Measurements from ENCODE around the gene PPIA.
"Not testable (repeated sequence)": the region's sequence is repeated elsewhere in the genome, so short reads cannot be mapped to it uniquely, and the experiment has no call there.

PPIA gene

DNA sequence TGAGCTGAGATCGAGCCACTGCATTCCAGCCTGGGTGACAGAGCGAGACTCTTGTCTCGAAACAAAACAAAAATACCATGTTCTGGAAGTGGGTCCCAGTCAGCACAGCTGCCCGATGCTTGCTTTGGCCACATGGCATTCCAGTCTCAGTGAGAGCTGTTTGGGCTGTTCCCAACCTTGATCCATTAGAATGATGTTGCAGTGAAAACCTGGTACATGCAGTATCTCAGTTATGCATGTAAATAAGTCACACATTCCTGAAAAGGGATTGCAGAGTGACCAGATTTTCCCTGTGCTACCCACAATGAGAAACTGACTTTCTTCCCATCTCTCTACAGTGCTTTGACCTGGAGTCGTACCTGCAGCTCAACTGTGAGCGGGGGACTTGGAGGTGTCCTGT is 32.4 kb upstream of the PPIA start:
- no peak for DNase-seq (ENCODE audit: low read depth in 2 of 2)

DNA sequence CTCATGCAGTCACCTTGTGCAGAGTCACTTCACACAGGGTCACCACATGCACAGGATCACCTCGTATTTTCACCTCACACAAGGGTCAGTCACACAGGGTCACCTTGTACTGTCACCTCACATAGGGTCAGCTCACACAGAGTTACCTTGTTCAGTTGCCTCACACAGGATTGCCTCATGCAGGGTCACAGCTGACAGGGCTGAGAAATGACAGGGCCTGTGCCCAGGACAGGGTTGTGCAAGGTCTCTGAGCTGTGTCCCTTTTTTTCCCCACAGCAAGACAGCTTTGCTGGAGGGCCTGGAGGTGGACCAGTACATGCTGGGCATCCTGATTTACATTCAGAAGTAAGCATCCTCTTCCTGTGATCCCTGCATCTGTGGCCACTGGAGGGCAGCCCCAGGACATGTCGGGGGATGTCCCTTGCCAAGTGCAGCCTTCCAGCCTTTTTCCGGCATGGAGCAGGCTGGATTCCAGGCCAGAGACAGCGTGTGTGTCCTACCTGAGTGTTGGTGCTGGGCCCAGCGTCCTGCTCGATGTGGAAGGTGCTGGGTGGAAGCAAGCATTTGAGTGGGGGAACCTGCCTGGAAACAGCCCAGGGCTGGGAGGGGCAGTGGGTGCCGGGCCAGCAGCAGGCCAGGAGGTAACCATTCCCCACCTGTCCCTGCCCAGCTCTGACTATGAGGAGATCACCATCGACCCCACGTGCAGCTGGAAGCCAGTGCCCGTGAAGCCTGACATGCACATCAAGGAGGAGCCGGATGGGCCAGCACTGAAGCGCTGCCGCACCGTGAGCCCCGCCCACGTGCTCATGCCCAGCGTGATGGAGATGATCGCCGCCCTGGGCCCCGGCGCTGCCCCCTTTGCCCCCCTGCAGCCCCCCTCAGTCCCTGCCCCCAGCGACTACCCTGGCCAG is 31.6 kb upstream of the PPIA start:
- no peak for DNase-seq (ENCODE audit: low read depth in 2 of 2)

DNA sequence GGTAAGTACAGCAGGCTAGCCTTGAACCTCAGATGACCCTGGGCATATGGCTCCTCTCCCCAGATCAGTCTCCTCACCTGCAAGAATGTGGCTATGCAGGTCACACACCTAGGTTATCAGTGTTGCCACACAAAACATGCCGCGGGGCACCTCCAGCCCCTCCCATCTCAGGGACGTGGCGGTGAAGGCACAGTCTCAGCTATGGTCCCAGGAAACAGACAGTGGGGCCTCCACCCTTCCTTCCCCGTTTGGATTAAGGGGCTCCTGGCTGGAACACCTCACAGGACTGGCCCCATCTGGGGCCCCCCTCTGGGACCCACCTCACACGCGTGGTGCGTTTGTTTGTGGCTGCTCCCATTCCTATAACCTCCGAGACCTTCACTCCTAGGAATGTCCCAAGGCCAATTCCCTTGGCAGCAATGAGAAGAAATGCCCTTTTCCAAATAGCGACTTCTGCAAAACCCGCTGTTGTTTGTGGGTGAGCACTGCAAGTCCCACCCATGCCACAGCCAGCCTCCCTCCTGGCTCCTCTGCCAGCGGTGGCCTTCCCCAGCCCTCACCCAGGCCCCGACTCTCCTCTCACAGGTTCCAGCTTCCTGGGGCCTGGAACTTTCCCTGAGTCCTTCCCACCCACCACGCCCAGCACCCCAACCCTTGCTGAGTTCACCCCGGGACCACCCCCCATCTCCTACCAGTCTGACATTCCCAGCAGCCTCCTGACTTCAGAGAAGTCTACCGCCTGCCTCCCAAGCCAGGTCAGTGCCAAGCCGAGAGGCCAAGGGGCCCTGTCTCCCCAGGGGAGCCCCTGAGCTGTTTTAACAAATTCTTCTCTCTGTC is 30.7 kb upstream of the PPIA start:
- no peak for DNase-seq (ENCODE audit: low read depth in 2 of 2)

DNA sequence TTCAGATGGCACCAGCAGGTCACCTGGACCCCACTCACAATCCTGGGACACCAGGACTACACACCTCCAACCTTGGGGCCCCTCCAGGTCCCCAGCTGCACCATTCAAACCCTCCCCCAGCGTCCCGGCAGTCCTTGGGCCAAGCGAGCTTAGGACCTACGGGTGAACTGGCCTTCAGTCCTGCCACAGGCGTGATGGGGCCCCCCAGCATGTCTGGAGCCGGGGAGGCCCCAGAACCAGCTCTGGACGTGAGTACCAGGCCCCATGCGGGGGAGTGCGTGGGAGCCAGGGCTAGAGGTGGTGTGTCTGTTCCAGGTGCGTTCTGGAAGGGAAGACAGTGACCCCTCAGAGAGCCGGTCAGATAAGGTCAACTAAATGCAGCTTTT is 30.1 kb upstream of the PPIA start:
- DNase-seq (ENCODE audit: low read depth in 2 of 2), result no peak

DNA sequence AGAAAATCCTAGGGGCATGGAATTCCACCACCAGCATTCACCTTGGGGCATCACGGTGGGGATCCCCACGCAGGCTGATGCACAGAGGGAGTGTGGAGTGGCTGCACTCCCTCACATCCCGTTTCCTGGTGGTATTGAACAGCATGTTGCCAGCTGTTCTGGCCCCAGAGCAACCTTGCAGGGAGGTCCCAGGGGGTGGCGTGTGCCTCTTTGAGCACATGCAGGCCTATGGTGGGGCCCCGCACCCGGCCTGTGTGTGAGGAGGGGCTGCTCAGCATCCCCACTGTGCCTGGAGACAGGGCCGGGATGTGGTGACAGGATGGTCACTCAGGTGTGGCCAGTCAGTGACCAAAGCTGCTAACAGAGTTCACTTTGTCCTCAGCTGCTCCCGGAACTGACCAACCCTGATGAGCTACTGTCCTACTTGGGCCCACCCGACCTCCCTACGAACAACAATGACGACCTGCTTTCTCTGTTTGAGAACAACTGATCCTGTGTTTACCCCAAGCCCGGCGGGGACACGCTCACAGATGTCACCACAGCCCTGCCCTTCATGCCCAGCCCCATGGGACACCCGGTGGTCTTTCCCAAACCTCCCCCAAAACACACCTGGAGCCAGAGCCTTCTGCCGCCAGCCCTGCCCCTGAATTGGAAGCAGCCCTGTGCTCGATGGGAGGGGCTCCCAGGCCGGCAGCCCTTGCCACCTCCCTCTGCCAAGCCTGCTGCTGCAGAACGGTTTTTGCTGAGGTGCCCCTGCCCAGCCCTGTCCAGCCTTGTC is 29.2 kb upstream of the PPIA start:
- DNase-seq (ENCODE audit: low read depth in 2 of 2), result no peak

DNA sequence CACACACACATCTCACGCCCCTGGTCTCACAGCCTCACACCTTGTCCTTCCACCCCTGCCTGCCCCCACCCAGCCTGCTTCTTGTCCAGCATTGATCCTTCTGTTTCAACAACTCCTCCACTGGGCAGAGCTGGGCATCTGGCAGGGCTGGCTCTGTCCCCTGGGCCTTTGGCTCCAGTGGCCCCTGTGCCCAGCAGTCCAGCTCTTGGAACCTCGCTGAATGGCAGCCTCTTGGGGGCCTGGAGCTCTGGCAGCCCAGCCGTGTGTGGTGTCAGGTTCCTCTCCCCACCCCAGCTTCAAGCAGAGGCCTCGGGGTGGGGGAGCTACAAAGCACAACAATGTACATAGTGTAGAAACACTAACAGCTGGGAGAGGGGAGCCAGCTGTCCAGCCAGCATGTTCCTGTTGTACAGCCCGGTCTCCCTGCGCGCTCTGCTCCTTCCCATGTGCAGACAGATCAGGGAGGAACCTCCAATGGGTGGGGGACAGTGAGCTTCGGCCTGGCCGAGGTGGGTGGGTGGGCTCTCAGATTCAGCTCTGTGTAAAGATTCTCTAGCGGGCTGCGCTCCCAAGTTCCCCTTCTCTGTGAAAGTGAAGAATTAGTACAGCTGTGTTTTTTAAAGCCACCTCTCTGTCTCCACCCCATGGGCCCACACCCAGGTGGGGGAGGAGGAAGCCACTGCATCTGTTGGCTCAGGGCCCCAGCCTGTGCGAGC is 28.4 kb upstream of the PPIA start:
- no peak for DNase-seq (ENCODE audit: low read depth in 2 of 2)

DNA sequence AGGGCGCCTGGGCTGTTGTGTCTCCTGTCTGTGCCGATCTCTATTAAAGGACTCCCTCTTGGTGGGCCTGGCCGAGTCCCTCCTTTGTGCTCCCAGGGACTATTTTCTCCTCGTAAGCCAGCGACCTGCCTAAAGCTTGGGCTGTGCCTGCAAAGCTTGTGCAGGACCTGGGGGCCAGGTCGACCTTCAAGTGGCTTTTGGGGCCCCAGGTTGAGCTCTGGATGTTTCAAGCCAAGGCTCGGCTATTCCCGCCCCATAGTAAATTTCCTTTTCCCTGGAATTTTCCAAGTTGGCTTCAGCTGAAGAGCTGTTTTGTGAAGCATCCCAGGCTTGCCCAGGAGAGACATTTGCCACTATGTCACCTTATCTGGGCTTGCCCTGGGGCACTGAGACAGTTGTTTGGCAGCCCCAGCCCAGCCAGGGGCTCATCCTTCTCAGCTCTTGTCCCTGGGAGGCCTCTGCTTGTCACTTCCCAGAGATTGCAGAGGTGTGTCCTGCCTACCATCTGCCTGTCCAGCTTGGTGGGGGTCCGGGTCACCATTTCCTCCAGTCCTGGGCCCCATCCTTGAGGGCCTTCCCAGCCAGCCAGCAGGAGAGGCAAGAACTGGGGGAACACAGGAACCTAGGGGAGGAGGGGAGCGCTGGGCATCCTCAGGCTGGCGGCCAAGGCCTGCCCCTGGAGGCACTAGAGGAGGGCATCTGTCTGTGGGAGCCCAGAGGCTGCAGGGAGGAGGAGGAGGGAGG is 27.7 kb upstream of the PPIA start:
- no peak for DNase-seq (ENCODE audit: low read depth in 2 of 2)

DNA sequence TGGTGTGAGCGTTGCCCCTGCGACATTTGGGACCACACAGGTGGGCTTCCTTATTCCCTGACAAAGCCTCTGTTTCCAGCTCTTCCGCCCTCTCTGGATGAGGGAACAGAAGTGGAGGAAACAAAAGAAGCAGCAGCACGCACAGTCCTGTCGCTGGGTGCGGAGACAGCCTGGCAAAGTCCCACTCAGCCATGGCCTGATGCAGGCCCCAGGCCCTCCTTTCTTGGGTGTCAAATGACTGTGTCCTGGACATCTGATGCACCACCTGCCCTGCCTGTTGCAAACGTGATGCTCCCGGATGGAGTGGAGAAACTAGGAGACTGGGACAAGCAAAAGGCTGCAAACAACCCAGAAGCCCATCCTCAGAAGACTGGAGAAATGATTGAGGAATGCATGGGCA is 27.1 kb upstream of the PPIA start:
- DNase-seq (ENCODE audit: low read depth in 2 of 2), result no peak

DNA sequence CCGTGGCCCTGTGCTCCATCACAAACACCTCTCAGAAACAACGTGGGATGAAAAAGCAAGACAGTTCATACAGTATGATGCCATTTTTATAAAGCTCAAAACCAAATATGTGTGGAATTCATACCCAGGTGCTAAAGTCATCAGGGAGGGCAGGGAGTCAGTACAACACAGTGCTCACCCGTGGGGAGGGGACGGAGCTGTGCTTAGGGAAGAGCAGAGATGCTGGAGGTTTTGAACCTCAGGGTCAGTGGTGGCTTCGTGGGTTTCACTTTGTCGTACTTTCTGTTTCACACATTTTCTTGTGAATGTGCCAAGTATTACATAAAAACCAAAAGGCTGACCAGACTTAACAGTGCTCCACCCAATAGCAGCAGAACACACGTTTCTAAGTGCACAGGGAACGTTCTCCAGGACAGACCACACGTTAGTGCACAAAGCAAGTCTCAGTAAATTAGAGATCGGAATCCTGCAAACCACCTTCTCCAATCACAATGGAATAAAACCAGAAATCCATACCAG is 26.6 kb upstream of the PPIA start:
- DNase-seq (ENCODE audit: low read depth in 2 of 2), result no peak

DNA sequence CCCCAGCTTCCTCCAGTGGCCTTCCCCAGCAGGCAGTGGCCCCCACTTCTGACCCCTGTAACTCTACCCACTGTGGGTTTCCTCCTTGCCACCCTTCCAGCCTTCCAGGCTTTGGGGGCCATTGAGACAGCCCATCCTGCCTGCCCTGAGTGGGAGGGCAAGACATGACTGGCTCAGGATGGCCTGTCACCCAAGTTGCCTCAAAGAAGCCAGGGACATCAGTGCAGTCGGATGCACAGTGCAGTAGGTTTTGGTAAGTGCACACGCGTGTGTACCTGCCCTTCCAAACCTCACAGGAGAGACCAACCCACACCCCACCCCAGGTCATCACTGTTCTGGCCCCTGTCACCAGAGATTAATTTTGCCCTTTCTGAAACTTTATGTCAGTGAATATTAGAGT is 25.1 kb upstream of the PPIA start:
- no peak for DNase-seq (ENCODE audit: low read depth in 2 of 2)

DNA sequence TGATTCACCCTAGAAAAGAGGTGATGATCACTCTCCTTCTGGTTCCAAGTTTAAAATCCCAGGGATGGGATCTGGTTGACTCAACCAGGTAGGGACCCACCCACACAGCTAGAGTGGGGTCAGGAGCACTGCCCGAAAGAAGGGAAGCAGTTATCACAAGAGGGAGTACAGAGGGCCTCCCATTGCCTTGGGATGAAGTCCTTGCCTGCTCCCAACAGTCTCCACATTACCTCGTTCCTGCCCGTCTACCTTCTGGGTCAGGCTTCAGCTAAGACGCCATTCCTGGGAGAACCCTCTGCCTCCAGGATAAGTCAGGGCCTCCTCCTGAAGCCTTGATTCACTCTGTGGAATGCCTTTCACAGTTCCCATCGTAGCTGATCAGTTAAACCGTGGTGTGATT is 24.0 kb upstream of the PPIA start:
- no peak for DNase-seq (ENCODE audit: low read depth in 2 of 2)

DNA sequence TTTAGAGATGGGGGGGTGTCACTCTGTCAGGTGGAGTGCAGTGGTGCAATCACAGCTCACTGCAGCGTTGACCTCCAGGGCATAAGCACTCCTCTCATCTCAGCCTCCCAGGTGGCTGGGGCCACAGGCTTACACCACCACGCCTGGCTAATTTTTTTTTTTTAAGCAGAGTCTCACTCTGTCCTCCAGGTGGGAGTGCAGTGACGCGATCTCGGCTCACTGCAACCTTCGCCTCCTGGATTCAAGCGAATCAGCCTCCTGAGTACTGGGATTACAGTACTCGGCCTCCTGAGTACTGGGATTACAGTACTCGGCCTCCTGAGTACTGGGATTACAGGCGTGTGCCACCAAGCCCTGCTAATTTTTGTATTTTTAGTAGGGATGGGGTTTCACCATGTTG is 23.6 kb upstream of the PPIA start:
- no peak for DNase-seq (ENCODE audit: low read depth in 2 of 2)

DNA sequence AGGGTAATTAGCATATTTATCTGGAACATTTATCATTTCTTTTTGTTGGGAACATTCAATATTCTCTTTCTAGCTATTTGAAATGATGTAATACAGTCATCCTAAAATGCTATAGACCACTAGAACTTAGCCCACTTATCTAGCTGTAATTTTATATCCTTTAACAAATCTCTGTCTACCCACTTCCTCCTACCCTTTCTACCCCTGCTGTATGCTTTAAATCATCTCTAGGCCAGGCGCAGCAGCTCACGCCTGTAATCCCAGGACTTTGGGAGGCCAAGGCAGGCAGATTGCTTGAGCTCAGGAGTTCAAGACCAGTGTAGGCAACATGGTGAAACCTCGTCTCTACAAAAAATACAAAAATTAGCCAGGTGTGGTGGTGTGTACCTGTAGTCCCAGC is 22.0 kb upstream of the PPIA start:
- not testable (repeated sequence) for DNase-seq (ENCODE audit: low read depth in 2 of 2)

DNA sequence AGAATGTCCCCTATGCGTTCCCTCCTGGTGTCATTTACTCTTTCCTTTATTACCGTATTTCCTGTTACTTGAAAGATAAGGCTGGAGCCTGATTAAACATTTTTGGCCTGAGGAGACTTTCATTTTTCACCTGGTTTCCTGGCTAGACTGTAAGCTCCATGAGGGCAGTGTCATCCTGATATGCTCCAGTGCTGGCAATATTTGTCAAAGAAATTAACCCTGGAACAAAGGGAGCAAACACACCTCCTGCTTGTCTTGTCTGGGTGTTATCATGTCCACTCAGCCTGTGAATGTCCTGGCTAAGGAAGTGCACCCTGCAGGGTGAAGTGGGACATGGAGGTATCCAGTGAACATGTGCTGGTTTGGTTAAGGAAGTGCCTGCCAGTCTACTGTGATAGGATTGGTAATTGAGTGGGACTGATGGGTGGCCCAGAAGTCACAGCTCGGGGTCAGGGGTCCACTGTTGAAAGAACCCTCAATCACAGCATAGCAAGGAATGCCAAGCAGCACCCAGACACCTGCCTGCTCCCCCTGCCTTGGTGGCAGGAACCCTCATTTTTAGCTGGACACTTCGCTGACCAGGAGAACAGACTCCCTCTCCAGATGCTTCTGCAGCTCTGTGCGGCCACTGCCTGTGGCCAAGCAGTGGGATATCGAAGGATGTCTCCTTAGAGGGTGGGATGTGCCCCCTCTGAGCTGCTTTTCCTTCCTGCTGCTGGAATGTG is 20.9 kb upstream of the PPIA start:
- DNase-seq (ENCODE audit: low read depth in 2 of 2), result no peak

DNA sequence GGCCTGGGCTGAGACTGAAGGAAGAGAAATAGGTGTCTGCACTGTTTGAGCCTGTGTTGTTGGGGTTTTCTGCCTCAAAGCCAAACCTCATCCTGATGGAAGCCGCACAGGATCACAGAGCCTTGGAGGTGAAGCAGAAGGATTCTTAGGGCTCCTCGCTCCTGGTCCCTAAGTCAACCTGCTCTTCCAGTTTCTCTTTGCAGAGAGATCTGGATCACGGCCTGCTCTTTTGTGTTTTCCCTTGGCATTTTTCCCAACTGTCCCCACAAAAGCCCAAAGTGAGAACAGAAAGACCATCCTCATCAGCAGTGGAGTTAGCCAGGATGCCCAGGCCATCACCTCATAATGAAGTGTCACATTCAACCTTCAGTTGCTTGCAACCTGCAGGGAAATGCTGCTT is 20.3 kb upstream of the PPIA start:
- DNase-seq (ENCODE audit: low read depth in 2 of 2), result no peak

DNA sequence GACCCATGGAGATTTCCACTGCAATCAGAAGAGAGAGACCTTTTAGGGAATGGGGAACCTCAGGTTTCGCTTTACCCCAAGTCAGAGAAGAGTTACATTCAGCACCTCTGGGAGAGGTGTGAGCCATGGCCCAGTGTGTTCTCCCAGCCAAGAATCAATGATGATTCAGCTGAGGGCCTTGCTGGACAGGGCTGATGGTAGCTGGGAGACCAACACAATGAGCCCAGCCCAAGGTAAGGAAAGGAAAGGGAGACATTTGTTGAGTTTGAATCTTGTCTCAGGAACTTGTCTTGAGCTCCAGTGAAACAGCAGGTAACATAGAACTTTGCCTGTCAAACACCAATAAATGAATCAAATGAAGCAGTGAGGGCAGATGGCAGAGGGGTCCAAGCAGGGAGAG is 14.0 kb upstream of the PPIA start:
- DNase-seq (ENCODE audit: low read depth in 2 of 2), result no peak

DNA sequence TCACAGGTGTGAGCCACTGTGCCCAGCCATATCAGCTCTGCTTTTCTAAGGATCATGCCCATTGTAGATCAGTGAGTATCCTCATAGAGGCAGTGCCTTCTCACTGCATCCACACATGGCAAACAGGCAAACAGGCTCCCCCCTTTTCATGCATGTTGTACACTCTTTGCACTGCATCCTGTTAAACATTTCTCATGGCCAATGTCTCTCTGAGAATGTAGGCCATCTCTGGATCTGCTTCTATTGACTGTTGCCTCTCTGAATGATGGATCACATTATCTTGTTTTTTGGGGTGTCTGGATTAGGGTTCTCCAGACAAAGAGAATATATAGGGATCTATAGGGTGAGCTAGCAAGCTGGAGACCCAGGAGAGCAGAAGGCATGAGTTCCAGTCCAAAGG is 13.1 kb upstream of the PPIA start:
- DNase-seq (ENCODE audit: low read depth in 2 of 2), result no peak

DNA sequence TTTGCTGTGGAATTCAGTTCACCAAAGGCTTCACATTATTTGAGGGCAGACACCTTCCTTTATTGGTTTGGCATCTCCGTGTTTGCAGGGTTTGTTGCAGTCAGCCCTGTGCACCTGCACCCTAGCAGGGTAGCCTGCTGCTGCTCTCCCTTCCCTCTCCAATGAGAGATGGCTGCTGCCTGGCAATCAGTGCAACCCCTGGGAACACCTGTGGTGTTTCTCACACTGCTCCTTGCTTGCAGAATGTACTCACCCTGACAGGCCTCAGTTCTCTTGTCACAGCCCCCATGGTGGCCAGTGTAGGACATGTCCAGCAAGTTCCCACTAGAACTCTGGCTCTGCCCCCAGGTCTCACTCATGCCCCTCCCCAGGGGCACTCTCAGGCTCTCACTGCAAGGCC is 12.1 kb upstream of the PPIA start:
- DNase-seq (ENCODE audit: low read depth in 2 of 2), result no peak

DNA sequence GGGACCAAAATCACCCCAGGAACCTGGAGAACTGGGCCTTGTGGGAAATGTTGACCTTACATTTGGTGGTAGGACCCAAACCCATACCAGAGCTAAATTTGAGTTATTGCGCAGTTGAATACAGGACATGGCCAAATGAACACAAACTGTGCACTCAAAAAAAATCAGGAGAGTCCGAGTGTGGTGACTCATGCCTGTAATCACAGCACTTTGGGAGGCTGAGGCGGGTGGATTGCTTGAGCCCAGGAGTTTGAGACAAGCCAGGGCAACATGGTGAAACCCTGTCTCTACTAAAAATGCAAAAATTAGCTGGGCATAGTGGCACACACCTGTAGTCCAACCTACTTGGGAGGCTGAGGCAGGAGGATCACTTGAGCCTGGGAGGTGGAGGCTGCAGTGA is 11.3 kb upstream of the PPIA start:
- DNase-seq (ENCODE audit: low read depth in 2 of 2), result not testable (repeated sequence)

DNA sequence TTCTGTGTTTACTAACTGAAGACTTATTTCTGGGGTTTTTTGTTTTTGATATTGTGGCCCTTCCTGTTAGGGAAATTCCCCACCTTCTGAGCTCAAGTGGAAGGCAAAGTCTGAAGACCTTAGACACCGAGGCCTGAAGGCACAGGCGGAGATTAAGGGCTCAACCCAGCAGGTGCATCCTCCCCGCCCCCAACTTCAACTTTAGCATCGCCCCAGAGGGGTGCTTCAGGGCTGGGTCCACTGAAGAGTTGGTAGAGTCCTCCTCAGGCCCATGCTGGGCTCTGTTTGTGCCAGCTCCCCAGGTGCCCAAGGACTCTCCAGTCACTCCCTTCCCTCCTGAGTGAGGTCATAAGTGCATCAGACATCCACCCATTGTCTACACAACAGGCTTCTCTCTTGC is 9.4 kb upstream of the PPIA start:
- DNase-seq (ENCODE audit: low read depth in 2 of 2), result no peak

All from stimulated activated CD4-positive, alpha-beta T cell treated with anti-CD3 and anti-CD28 coated beads, Interleukin-15, amount 100 ng/mL, for 48 hours (primary cell).